Measurements from ENCODE around the gene ICOS. TPM values are rescaled to one million over a fixed set of nuclear protein-coding genes. Genes with fewer than 3 reads are reported as not detected.

ICOS gene
- total and polyA plus RNA-seq, 2 experiments from 2014 or later: not detected

- no peaks in the 10 kb centered on the region for H3K36me3 ChIP-seq
- no peaks in the 10 kb centered on the region for H3K9me3 ChIP-seq (ENCODE audit: low read depth)
- no peak for TF ChIP-seq CTCF (IDR thresholded peaks at IDR 0.05; ENCODE audit: low read depth, low read length)
- no peak overlapping the region for H3K27ac ChIP-seq
- no peak overlapping the region for H3K4me3 ChIP-seq
- no peaks in the 10 kb centered on the region for H3K27me3 ChIP-seq
- H3K4me1 ChIP-seq (ENCODE audit: low read depth): no peaks in the 10 kb centered on the region
- no peak for DNase-seq (ENCODE audit: low read depth in 1 of 2, low spot score in 1 of 2)
Measured at GRCh38 chr2:203908797-203909185, 27.8 kb upstream of the ICOS start.

- DNase-seq (ENCODE audit: low read depth in 1 of 2, low spot score in 1 of 2): peak; percentile 47 to 79
- H3K4me3 ChIP-seq: no peak overlapping the region
- H3K36me3 ChIP-seq: no peaks in the 10 kb centered on the region
- peak; percentile 81 for TF ChIP-seq CTCF (IDR thresholded peaks at IDR 0.05; ENCODE audit: low read depth, low read length)
- H3K4me1 ChIP-seq (ENCODE audit: low read depth): no peaks in the 10 kb centered on the region
- no peaks in the 10 kb centered on the region for H3K27me3 ChIP-seq
- H3K9me3 ChIP-seq (ENCODE audit: low read depth): no peaks in the 10 kb centered on the region
- no peak overlapping the region for H3K27ac ChIP-seq
Measured at GRCh38 chr2:203909261-203909967, 27.1 kb upstream of the ICOS start.

GRCh38 chr2:203909974-203910373, 26.6 kb upstream of the ICOS start:
- no peak overlapping the region for H3K4me3 ChIP-seq
- no peaks in the 10 kb centered on the region for H3K27me3 ChIP-seq
- no peak for DNase-seq (ENCODE audit: low read depth in 1 of 2, low spot score in 1 of 2)
- no peak overlapping the region for H3K27ac ChIP-seq
- TF ChIP-seq CTCF (IDR thresholded peaks at IDR 0.05; ENCODE audit: low read depth, low read length): no peak
- H3K4me1 ChIP-seq (ENCODE audit: low read depth): no peaks in the 10 kb centered on the region
- no peaks in the 10 kb centered on the region for H3K36me3 ChIP-seq
- H3K9me3 ChIP-seq (ENCODE audit: low read depth): no peaks in the 10 kb centered on the region

GRCh38 chr2:203913947-203914346, 22.6 kb upstream of the ICOS start:
- Histone ChIP-seq H3K9me3 (ENCODE audit: low read depth) (no peaks in the 10 kb centered on the region), H3K27ac (no peak overlapping the region), H3K4me1 (ENCODE audit: low read depth) (no peaks in the 10 kb centered on the region), H3K27me3 (no peaks in the 10 kb centered on the region), H3K36me3 (no peaks in the 10 kb centered on the region), H3K4me3 (no peak overlapping the region)
- TF ChIP-seq CTCF (IDR thresholded peaks at IDR 0.05; ENCODE audit: low read depth, low read length): no peak
- DNase-seq (ENCODE audit: low read depth in 1 of 2, low spot score in 1 of 2): no peak

GRCh38 chr2:203914546-203915182, 21.9 kb upstream of the ICOS start:
- Histone ChIP-seq H3K4me3 (no peak overlapping the region), H3K9me3 (ENCODE audit: low read depth) (no peaks in the 10 kb centered on the region), H3K27me3 (no peaks in the 10 kb centered on the region), H3K27ac (no peak overlapping the region), H3K36me3 (no peaks in the 10 kb centered on the region), H3K4me1 (ENCODE audit: low read depth) (no peaks in the 10 kb centered on the region)
- DNase-seq (ENCODE audit: low read depth in 1 of 2, low spot score in 1 of 2): no peak
- TF ChIP-seq CTCF (IDR thresholded peaks at IDR 0.05; ENCODE audit: low read depth, low read length): no peak
